ENCODE data around the gene HNRNPCL1.
"Not testable (repeated sequence)": the region's sequence is repeated elsewhere in the genome, so short reads cannot be mapped to it uniquely, and the experiment has no call there.

The HNRNPCL1 gene

DNA sequence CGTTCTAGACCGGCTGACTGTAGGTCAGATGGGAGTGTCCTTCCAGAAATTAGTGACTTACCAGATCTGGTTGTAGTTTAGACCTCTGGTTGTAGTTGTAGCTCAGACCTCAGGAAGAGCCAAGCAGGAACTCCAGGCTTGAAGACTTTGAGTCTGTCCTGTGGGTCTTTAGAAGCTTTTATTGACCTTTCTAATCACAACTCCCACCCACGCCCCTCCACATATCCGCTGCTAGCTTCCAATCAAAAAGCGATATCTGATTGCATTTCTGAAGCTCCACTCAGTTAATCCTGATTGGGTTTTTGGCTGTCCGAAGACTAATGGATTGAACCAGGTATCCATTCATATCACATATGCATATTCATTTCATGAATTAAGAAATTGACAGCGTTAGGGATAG is at the start of gene HNRNPCL1:
Gene HNRNPCL1 (minus strand): TSS at position 101 of the 400 bp plus-strand sequence. CDS start 431 bp downstream, outside the sequence.
- DNase-seq = not testable (repeated sequence)

DNA sequence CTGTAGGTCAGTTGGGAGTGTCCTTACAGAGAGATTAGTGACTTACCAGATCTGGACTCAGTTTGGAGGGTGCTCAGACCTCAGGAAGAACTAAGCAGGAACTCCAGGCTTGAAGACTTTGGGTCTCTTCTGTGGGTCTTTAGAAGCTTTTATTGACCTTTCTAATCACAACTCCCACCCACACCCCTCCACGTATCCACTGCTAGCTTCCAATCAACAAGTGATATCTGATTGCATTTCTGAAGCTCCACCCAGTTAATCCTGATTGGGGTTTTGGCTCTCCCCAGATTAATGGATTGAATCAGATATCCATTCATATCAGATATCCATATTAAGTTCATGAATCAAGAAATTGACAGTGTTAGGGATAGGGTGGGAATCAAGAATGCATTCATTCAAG is 49.6 kb upstream of the HNRNPCL1 start, which contains the start of gene PRAMEF10:
Gene PRAMEF10 (minus strand): TSS at position 101 of the 400 bp plus-strand sequence. CDS start 2,423 bp downstream, outside the sequence.
- not testable (repeated sequence) for DNase-seq

DNA sequence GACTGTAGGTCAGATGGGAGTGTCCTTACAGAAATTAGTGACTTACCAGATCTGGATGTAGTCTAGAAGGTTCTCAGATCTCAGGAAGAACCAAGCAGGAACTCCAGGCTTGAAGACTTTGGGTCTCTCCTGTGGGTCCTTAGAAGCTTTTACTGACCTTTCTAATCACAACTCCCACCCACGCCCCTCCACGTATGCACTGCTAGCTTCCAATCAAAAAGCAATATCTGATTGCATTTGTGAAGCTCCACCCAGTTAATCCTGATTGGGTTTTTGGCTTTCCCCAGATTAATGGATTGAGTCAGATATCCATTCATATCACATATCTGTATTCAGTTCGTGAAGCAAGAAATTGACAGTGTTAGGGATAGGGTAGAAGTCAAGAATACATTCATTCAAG is 37.6 kb upstream of the HNRNPCL1 start, which contains the start of gene PRAMEF4:
Gene PRAMEF4 (minus strand): TSS at position 101 of the 400 bp plus-strand sequence. CDS start 2,807 bp downstream, outside the sequence.
- DNase-seq = not testable (repeated sequence)

DNA sequence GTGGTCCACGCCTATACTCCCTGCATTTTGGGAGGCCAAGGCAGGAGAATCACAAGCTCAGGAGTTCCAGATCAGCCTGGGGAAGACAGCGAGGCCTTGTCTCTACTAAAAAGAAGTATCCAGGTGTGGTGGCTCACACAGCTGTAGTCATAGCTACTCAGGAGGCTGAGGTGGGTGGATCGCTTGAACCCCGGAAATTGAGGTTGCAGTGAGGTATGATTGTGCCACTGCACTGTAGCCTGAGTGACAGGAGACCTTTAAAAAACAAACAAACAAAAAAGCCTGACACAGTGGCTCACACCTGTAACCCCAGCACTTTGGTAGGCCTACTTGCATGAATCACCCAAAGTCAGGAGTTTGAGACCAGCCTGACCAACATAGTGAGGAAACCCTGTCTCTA is 29.9 kb upstream of the HNRNPCL1 start:
- DNase-seq = not testable (repeated sequence)

DNA sequence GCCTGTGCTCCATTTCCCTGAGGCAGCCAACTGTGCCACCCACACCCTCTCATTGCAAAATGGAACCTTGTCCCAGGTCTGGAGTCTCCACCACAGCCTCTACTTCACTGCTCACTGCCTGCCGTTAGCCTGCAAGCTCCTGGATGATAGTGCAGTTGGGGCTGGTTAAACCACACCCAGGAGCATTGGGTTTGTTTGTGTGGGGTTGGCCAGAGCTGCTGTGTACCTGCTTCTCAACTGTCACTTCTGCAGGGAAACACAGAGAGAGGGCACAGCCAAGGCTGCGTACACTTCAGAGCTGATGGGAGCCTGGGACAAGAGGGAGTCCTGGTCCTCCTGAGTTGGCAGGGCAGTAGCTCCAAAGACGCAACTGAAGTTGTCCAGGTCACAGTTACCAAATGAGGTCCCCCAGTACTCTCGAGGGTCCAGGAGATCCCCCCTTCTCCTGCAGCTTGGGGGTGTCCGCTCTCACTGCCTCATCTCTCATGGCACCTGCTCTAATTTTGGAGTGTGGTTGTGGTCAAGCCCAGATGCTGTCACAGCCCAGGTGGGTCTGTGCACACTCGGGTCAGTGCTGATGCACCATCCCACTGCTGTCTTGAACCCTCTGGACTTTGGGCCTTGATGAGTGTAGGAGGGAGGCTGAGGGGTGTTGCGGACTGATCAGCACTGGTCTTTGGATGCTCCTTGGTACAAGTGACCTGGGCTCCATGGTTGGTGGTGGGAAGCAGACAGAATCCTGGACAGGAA is 14.8 kb upstream of the HNRNPCL1 start:
- not testable (repeated sequence) for DNase-seq

DNA sequence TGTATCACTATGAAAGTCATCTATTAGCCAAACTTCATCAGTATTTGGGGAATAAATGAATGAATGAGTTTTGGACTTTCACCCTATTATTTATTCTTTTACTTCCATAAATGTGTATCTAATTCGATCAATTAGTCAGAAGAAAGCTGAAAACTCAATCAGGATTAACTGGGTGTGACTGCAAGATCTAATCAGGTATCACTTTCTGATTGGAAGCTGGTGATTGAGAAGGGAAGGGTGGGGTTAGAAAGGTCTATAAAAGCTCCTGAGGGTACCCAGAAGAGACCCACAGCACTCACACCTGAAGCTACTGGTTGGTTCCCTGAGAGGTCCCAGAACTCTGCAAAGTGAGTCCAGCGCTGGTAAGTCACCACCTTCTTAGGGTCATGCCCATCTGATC is 8.3 kb upstream of the HNRNPCL1 start, which contains the start of gene PRAMEF2:
Gene PRAMEF2 (plus strand): TSS at position 301 of the 400 bp plus-strand sequence. CDS start 1,924 bp downstream, outside the sequence.
- not testable (repeated sequence) for DNase-seq

DNA sequence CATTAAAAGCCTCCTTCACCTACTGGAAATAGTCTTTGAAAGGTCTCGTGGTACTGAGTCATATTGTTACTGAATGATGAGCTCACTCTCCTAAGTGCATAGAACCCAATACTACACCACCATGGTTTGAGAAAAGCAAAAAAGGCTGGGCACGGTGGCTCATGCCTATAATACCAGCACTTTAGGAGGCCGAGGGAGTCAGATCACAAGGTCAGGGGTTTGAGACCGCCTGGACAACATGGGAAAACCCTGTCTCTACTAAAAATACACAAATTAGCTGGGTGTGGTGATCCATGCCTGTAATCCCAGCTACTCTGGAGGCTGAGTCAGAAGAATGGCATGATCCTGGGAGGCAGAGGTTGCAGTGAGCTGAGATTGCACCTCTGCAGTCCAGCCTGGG is 3.3 kb upstream of the HNRNPCL1 start:
- DNase-seq = no peak

DNA sequence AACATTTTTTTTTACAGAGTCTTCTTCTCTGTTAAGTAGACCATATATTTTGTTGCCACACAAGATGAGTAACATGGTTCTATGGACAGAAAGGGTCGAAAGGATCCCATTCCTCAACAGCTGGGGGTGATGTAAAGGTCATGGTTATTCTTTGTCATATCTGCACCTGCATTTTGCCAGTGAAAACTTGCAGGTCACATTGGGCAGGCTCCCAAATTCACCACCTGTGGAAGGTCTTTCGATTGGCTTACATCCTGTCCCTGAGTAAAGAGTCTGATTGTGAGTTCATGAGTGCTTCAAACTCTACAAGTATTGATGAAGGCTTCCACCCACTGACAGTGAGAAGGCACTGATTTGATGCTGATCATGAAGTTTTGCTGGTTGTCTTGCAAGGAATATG is 15.3 kb downstream of the HNRNPCL1 start:
- not testable (repeated sequence) for DNase-seq

DNA sequence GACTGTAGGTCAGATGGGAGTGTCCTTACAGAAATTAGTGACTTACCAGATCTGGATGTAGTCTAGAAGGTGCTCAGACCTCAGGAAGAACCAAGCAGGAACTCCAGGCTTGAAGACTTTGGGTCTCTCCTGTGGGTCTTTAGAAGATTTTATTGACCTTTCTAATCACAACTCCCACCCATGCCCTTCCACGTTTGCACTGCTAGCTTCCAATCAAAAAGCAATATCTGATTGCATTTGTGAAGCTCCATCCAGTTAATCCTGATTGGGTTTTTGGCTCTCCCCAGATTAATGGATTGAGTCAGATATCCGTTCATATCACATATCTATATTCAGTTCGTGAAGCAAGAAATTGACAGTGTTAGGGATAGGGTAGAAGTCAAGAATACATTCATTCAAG is 17.2 kb downstream of the HNRNPCL1 start, which contains the start of gene PRAMEF11:
Gene PRAMEF11 (minus strand): TSS at position 101 of the 400 bp plus-strand sequence. CDS start 2,621 bp downstream, outside the sequence.
- not testable (repeated sequence) for DNase-seq

DNA sequence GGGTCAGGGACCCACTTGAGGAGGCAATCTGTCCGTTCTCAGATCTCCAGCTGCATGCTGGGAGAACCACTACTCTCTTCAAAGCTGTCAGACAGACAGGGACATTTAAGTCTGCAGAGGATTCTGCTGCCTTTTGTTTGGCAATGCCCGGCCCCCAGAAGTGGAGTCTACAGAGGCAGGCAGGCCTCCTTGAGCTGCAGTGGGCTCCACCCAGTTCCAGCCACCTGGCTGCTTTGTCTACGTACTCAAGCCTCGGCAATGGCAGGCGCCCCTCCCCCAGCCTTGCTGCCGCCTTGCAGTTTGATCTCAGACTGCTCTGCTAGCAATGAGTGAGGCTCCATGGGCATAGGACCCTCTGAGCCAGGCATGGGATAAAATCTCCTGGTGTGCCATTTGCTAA is 29.5 kb downstream of the HNRNPCL1 start:
- DNase-seq = not testable (repeated sequence)

DNA sequence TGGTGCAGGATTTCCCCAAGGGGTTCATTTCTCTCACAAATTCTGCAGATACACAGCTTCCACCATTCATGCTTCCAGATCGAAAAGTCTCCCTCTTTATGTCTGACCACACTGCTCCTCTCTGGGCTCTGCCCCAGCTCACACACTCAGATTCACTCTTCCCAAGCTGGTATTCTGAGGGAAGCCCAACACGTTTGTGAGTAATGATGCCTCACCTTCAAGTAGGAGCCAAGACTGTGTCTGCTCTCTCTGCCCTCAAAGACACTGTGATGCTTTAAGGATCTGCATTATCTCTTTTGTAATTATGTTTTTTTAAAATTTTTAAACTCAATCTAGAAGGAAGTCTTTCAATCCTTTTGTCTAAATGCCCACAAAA is 37.1 kb downstream of the HNRNPCL1 start:
- DNase-seq = no peak

DNA sequence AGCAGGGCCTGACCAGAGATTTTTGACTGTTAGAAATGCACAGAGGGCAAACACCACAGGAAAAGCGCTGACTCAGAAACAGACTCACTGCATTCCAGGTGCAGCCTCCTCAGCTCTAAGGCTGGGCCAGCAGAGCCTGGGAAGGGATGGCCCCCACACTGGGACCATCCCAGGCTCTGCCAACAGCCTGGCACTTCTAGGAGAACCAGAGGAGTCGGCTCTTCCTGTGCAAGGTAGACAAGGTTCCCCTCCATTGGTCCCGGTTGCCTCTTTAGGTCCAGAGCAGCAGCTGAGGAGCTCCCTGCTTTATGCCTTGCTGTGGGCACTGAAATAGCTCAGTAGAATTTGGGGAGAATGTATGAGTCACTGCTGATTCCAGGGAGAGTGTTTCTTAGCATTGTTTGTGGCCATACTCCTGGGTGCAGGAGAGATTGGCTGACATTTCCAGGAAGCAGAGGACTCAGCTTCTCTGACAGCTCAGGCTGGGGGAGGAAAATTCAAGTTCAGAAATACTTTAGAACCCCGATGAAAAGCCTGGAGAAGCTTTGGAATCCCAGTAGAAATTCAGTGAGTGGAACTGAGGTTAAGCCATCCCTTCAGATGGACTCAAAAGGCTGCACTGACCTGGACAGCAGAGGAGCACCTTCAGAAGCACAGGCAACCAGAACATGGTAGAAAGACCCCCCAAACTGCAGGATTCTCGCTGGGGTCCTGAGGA is 37.7 kb downstream of the HNRNPCL1 start:
- no peak for DNase-seq

DNA sequence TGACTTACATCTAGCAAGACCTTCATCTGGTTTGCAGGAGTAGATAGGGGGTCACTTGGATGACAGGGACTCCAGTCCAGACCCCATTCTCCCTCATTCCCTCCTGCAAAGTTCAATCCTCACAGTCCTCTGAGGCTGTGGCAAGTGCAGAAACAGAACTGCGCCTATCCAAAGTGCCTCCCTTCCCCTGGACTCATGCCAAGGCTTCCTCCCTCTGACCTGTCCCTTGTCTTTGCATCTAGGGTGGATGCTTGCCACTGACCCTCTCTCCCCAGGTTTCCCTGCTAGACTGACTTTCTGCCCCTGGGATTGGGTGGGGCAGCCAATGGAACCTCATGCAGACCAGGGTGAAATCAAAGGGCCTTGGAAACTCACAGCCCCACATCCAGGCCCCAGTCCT is 38.6 kb downstream of the HNRNPCL1 start:
- no peak for DNase-seq

DNA sequence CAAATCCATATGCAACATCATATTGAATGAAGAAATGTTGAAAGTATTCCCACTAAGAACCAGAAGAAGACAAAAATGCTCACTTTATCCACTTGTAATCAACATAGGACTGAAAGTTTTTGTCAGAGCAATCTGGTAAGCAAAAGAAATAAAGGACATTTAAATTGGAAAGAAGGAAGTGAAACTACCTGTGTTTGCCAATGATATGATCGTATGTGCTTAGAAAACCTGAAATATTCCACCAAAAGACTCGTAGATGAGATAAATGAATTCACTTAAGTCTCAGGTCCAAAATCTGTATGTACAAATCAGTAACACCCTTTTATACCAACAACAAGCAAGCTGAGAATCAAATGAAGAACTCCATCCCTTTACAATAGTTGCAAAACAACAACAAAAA is 48.8 kb downstream of the HNRNPCL1 start:
- no peak for DNase-seq

DNA sequence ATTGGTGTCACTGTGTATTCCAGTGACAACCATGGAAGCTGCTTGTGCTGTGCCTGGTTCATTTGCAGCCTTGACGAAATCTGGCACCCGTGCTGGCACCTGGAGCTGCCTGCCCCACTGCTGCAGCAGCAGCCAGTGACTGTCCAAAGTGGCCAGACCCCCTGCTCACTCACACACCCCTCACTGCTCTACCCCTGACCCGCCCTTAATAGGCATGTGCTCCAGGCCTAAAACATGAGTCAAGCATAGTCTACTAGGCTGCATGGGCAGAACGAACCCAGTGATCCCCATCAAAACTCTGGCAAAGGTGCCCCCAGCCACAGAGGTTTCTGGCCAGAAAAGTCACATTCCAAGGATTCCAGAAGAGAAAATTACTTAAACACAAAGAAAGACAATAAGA is 49.6 kb downstream of the HNRNPCL1 start:
- no peak for DNase-seq

All from stimulated activated CD8-positive, alpha-beta memory T cell treated with anti-CD3 and anti-CD28 coated beads, Interleukin-4, amount 100 ng/mL, for 48 hours (primary cell).